GM18907 (cell line): ENCODE data around the gene SGTB.

Experiments
- ATAC-seq: cut with Tn5 transposase; IDR thresholded peaks from one replicate; pipeline ENCODE4 v1.9.1; 2021; ENCODE audit warnings: mild to moderate bottlenecking, moderate library complexity; ENCODE audit not compliant: unreplicated experiment

Gene SGTB

DNA sequence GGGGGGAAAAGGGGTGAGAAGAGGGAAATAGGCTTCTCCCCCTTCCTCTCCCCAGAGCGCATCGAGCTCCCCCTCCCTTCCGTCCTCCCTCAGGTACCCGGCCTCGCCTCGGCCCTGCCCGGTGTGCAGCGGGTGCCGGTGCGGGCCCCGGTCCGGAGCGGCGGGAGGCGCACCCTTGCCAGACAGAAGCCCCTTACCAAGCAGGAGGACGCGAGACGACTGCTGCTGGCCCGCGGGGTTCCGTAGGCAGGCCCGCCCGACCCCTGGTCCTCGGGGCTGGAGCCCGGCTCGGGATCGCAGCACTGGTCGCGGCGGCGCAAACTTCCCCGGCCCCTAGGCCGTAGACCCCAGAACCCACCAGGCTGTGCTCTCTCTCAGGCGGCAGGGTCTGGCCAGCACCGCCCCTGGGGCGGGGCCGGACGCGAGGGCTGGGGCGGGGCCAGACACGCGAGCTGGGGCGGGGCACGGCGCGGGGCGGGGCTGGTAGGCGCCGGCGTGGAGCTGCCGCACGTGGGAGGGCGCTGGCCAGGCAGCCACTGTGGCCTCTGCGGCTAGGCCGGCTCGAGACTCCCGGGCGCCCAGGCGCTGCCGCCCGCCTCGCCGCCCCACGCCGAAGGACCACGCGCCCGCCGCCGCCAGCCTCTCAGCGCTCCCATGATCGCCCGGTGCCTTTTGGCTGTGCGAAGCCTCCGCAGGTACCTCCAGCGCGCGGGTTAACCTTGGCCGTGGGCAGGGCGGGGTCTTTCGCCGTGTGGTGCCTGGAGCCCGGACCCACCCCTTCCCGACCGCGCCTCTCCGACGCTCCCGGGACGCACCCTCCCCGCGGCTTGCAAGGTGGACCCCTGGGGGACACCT lies at the start of gene SGTB, which contains the start of gene NLN:
Gene SGTB (minus strand): TSS at position 390 of the 855 bp plus-strand sequence. CDS start 1,302 bp downstream, outside the sequence.
Gene NLN (plus strand): TSS at position 486 of the 855 bp plus-strand sequence. CDS start 169 bp downstream, at position 655.
- ATAC-seq: peak; percentile 91

DNA sequence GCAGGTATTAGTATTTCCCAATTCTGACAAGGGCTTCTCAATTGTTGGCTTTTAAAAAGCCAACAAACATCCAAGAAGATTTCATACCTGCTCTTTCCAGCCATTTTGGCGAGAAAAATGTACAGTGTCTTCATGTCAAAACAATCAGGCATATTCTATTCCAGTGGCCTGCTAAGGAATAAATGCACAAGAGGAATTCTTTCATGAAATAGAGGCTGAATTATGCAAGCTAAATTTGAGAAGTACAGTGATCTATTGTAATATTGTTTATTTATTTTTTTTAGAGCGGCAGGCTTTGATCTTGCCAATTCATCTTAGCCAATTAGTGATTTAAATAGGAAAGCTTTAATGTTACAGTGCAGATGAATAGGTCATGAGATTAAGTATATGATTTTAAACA lies 49.4 kb upstream of the SGTB start:
- no peak for ATAC-seq

DNA sequence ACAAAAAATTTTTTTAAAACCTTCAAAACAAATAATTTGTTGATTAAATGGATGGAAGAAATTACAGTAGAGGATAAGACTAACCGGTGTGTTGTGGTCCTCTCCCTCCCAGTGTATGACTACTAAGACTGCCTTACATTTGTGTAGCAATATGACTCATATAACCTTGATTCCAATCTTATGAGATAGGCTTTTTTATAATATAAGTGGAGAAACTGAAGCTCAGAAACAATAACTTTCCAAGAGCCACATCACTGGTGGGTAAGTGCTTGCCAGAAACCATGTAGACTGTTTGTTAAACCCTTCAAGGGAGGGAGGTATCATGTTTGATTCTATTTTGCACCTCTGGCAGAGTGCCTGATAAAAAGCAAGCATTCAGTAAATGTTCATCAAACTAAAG lies 47.6 kb upstream of the SGTB start:
- ATAC-seq: no peak

DNA sequence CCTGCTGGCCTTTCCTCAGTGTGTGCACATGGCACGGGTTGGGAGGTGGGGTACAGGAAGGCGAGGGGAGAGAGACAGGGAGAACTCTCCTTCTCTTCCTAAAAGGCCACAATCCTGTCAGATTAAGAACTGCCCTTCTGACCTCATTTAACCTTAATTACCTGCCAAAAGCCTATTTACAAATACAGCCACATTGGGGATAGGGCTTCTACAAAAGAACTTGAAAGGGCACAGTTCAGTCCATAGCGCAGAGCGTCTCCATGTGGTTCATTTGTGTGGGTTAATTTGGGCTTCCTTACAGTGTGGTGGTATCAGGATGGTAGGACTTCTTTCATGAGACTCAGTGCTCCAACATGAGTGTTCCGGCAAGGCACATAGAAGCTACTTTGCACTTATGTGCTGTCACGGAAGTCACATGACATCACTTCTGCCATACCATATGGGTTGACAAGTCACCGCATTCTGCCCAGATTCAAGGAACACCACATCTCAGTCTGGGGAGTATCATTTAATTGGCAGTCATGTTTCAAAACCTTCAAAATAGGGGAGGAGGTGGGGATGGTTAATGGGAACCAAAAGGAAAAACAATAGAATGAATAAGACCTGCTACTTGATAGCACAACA lies 46.9 kb upstream of the SGTB start:
- ATAC-seq: no peak

GRCh38 chr5:65767565-65767964 lies 45.7 kb upstream of the SGTB start:
- no peak for ATAC-seq

DNA sequence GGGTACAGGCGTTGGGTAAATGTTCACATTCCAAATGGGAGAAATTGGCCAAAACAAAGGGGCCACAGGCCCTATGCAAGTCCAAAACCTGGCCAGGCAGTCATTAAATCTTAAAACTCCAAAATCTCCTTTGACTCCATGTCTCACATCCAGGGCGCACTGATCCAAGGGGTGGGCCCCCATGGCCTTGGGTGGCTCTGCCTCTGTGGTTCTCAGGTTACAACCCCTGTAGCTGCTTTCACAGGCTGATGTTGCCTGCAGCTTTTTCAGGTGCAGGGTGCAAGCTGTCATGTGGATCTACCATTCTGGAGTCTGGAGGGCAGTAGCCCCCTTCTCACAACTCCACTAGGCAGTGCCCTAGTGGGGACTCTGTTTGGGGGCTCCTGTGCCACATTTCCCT lies 44.9 kb upstream of the SGTB start:
- ATAC-seq: no peak

- no peak for ATAC-seq
Observed at GRCh38 chr5:65766175-65766574, 44.3 kb upstream of the SGTB start.

GRCh38 chr5:65765582-65765981 lies 43.7 kb upstream of the SGTB start:
- ATAC-seq: no peak

- no peak for ATAC-seq
Observed at GRCh38 chr5:65762234-65762633, 40.3 kb upstream of the SGTB start.

GRCh38 chr5:65760504-65761275 lies 38.8 kb upstream of the SGTB start:
- no peak for ATAC-seq

DNA sequence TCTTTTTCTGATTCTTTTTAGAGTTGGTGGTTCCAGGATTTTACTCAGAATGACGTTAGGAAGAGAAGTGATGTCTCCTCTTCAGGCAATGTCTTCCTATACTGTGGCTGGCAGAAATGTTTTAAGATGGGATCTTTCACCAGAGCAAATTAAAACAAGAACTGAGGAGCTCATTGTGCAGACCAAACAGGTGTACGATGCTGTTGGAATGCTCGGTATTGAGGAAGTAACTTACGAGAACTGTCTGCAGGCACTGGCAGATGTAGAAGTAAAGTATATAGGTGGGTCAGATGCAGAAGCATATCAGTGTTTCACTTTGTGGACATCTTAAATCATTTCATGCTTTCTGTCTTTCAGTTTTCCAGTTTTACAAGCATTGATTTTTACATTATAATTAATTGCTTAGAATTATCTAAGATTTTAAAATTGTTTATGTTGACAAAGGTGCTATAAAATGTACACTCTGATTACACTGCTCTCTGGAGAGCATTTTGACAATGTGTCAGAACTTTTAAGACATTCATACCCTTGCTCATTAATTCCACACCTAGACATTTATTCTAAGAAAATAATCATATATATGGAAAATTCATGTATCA lies 36.7 kb upstream of the SGTB start:
- no peak for ATAC-seq

- no peak for ATAC-seq
Observed at GRCh38 chr5:65753189-65753588, 31.3 kb upstream of the SGTB start.

GRCh38 chr5:65750938-65751337 lies 29.0 kb upstream of the SGTB start:
- ATAC-seq: no peak

DNA sequence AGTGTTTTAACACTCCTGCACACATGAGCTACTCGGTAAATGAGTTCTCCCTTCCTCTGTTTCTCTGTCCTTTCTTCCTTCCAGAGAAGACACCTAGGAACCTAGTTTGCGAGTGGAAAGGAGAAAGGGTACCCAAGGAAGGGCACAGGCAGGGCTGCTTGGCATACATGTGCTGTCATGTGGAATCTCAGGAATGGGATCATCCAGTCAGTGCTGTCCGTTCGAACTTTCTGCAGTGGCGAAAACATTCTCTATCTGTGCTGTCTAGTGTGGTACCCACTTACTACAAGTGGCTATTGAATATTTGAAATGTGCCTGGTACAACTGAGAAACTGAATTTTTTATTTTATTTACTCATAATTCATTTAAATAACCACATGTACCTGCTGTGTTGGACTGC lies 28.0 kb upstream of the SGTB start:
- ATAC-seq: no peak

DNA sequence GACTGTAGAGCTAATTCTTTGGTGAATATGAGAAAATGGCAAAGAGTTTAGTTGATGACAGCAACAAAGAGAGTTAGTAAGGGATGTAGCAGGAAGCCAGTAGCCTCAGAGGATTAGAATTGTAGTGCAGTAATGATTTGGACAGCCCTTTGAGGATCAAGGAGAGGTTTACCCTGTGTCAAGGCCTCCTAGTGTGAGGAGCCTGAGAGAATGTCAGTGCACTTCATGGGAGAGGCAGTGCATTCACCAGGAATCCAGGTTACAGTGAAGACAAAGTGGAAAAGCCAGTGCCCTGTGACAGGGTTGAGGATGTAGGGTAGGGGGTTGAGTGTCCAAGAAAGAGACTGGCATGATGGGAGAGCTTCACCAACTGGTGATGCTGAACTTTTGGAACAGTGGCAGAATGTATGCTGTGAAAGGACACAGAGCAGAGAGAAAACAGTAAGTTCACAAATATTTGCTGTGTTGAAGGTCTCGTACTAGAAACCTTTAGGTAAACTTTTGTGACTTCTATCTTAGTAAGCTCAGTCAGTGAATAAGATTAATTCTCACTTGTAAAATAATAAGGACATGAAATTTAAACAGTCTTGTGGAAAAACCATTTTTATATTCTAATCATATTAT lies 27.4 kb upstream of the SGTB start:
- ATAC-seq: no peak

DNA sequence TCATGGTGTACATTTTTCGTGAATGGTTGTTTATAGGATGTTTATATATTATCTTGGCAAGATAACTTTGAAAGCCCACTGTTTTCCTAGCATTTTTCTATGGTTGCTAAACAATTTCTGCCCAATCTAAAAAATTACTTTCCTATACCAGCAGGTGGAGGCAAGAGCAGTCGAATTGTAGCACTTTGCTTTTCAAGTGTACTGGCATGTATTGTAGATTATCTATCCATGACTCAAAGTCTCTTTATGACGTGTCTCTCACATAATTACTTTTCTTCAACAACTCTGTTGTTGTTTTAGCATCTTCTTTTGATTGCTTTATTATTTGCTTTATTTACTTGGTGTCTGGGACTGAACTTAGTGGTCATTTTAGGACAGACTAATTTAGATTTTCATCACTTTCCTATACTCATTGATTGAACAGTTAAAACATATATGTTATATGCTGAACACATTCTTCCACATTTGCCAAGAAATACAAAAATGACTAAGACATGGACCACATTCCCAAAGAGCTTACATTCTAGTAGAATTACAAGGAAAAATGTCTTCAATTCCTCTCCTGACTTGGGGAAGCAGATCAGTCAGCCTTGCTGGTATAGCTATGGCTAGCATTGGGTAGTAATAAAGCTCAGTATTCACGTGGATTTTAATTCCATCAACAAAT lies 20.8 kb upstream of the SGTB start:
- peak; percentile 82 for ATAC-seq

- ATAC-seq: no peak
Observed at GRCh38 chr5:65739162-65739561, 17.3 kb upstream of the SGTB start.

GRCh38 chr5:65738305-65738704 lies 16.4 kb upstream of the SGTB start:
- no peak for ATAC-seq

GRCh38 chr5:65737842-65738241 lies 15.9 kb upstream of the SGTB start:
- ATAC-seq: no peak

- no peak for ATAC-seq
Observed at GRCh38 chr5:65736011-65736410, 14.1 kb upstream of the SGTB start.
